Stimulated activated CD8-positive, alpha-beta memory T cell treated with anti-CD3 and anti-CD28 coated beads, Interleukin-15, amount 100 ng/mL, for 4 hours (primary cell): ENCODE results near the gene CRISPLD2.

Source experiments
- DNase-seq, 2 donors: peaks; one replicate each; pipeline ENCODE4 v3.0.0-alpha.2; 2020; ENCODE audit warnings: low read depth in 2 of 2

CRISPLD2 gene

GRCh38 chr16:84884596-84885341 is 65.0 kb downstream of the CRISPLD2 start:
- DNase-seq = no peak

- DNase-seq = no peak
Observed at GRCh38 chr16:84885342-84885910, 65.6 kb downstream of the CRISPLD2 start.

- DNase-seq = no peak
Observed at GRCh38 chr16:84886497-84887090, 66.8 kb downstream of the CRISPLD2 start.

GRCh38 chr16:84887207-84887606 is 67.4 kb downstream of the CRISPLD2 start:
- DNase-seq = no peak

DNA sequence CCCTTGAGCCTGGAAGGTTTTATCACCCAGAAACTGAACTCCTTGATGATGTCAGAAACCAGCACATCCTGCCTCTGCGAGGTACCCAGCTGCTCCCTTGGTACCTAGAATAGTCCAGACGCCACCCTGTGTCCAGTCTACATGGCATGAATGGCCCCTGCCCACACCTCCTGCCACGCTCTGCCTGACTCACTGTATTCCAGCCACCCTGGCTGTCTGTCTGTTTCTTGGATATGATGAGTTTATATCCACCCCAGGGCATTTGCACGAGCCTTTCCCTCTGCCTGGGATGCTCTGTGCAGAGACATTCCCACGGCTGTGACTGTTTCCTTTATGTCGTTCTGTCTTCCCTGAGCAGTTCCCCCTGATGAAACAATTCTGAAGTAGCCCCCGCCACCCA is 68.7 kb downstream of the CRISPLD2 start:
- DNase-seq = no peak

DNA sequence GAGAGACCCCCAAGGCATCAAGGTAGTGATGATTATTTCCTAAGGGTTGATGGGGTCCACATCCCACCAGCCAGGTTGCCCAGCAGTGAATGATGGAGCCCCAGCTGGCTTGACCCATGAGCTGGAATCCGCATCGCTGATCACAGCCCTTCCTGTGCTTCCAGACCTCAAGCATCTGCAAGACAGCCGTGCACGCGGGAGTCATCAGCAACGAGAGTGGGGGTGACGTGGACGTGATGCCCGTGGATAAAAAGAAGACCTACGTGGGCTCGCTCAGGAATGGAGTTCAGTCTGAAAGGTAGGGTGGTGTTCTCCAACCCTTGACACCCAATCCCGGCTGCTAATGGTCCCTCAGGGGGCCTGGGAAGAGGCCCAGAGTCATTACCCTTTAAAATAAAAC is 69.3 kb downstream of the CRISPLD2 start:
- no peak for DNase-seq

DNA sequence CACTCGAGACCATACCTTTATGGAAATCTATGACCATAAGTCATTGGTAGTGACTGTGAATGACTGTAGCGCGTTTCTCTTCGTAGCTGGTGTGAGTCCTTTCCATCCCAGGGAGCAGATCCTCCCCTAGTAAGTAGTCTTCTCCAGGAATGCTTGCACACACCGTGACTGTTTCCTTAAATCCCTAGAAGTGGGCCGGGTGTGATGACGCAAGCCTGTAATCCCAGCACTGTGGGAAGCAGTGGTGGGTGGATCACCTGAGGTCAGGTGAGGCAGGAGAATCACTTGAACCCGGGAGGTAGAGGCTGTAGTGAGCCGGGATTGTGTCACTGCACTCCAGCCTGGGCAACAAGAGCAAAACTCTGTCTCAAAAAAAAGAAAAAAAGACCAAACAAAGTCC is 70.6 kb downstream of the CRISPLD2 start:
- no peak for DNase-seq

GRCh38 chr16:84891149-84891795 is 71.5 kb downstream of the CRISPLD2 start:
- no peak for DNase-seq

DNA sequence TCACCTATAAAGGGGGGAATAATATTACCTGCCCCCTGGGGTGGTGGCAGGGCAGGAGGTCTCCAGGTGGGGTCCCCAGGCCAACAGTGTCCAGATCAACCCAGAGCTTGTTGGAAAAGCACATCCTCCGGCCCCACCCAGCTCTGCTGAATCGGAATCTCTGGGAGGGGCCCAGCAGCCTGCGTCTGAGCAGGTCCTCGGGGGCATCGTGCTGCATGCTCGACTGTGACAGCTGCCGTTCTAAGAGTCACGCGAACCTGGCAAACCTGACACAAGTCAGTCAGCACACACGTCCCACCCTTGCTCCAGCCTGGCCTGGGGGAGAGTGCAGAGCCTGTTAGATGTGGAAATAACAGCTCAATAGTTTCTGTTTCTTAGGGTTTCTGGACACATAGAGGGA is 72.3 kb downstream of the CRISPLD2 start:
- no peak for DNase-seq

- DNase-seq = no peak
Observed at GRCh38 chr16:84893467-84893848, 73.7 kb downstream of the CRISPLD2 start.

DNA sequence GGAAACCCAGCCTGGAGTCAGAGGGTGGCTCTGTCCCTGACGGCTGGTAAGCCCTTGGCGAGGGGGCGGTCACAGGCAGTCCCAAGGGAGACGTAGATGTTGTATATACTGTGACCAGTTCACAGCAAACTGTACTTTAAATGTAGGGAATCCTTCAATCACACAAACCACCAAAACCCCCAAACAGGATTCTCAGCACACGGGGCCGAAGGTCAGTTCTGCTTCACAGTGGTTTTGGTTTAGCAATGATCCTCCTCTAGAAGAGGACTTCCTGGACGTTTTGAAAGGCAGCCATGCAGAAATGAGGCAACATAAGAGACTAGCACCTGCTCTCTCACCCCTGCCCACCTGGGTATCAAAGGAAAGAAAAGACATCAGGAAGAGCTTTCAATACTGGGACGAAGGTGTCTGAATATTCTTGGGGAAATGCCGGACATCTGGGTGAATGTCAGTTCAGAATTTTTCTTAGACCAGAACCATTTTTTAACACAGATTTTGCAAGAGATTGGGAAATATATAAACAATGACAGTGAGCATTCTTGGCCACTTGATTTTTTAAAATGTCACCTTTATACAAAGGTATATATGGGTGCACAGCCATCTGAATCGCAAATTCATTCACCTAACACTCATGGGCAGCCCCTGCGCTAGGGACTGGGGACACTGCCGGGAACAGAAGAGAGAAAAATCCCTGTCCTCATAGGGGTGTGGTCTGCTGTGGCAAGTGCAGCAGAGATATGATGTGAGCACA is 74.2 kb downstream of the CRISPLD2 start:
- no peak for DNase-seq

DNA sequence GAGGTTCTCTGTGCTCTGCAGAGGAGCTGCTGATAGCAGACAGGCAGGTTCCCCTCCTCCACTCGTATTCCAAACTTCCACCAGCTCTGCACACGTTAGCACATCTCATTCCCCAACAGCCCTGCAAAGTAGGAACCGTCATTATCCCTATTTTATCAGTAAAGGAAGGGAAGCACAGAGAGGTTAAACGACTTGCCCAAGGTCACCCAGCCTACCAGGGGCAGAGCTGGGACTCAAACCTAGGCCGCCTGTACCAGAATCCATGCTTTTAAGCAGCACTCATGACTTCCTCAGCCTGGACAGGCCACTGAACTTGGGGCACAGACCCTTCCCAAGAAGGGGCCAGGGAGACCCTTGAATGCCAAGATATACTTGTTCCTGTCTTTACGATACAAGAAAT is 75.2 kb downstream of the CRISPLD2 start:
- no peak for DNase-seq

GRCh38 chr16:84896847-84897246 is 77.1 kb downstream of the CRISPLD2 start:
- no peak for DNase-seq

GRCh38 chr16:84897911-84898377 is 78.2 kb downstream of the CRISPLD2 start:
- no peak for DNase-seq

GRCh38 chr16:84898447-84898846 is 78.7 kb downstream of the CRISPLD2 start:
- no peak for DNase-seq

GRCh38 chr16:84899414-84899813 is 79.6 kb downstream of the CRISPLD2 start:
- no peak for DNase-seq

- no peak for DNase-seq
Observed at GRCh38 chr16:84905965-84906460, 86.2 kb downstream of the CRISPLD2 start.

GRCh38 chr16:84907051-84907450 is 87.3 kb downstream of the CRISPLD2 start:
- DNase-seq = no peak

DNA sequence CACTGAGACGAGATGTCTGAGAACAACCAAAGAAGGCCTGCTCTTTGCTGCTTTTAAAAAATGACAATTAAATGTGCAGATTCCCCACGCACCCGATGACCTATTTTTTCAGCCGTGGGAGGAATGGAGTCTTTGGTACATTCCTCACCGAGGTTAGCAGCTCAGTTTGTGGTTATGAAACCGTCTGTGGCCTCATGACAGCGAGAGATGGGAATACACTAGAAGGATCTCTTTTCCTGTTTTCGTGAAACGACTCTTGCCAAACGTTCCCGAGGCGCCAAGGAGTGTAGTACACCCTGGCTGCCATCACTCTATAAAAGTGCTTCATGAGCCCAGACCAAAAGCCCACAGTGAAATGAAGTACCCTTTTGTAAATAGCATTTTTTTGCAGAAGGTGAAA is 87.8 kb downstream of the CRISPLD2 start:
- no peak for DNase-seq

GRCh38 chr16:84909476-84910085 is 89.8 kb downstream of the CRISPLD2 start:
- DNase-seq = no peak

- DNase-seq = no peak
Observed at GRCh38 chr16:84911486-84912216, 91.9 kb downstream of the CRISPLD2 start.
